ENCODE data around the gene CCDC50. TPM values are rescaled to one million over a fixed set of nuclear protein-coding genes. Genes with fewer than 3 reads are reported as not detected.

The CCDC50 gene
- total and polyA plus RNA-seq, 10 of the 15 experiments (the other 5 are each of a cell fraction or from before 2014, with no cell fraction given): 46.7 to 150 (median 125) TPM

DNA sequence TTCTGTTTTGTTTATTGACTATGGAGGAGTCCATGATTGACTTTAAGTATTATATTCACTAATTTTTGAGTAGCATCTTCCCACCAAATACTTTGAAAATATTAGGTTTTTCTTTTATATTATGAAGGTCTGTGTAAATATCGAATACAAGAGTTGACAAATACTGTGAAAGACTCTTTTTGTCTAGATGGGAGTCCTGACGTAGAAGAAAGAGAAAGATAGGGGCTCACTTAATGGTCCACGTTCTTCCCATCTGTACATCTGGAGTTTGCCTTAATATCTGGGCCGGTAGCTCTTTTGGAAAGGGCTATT is 8.9 kb downstream of the CCDC50 start (continued):
- TF ChIP-seq, protein P1, sequence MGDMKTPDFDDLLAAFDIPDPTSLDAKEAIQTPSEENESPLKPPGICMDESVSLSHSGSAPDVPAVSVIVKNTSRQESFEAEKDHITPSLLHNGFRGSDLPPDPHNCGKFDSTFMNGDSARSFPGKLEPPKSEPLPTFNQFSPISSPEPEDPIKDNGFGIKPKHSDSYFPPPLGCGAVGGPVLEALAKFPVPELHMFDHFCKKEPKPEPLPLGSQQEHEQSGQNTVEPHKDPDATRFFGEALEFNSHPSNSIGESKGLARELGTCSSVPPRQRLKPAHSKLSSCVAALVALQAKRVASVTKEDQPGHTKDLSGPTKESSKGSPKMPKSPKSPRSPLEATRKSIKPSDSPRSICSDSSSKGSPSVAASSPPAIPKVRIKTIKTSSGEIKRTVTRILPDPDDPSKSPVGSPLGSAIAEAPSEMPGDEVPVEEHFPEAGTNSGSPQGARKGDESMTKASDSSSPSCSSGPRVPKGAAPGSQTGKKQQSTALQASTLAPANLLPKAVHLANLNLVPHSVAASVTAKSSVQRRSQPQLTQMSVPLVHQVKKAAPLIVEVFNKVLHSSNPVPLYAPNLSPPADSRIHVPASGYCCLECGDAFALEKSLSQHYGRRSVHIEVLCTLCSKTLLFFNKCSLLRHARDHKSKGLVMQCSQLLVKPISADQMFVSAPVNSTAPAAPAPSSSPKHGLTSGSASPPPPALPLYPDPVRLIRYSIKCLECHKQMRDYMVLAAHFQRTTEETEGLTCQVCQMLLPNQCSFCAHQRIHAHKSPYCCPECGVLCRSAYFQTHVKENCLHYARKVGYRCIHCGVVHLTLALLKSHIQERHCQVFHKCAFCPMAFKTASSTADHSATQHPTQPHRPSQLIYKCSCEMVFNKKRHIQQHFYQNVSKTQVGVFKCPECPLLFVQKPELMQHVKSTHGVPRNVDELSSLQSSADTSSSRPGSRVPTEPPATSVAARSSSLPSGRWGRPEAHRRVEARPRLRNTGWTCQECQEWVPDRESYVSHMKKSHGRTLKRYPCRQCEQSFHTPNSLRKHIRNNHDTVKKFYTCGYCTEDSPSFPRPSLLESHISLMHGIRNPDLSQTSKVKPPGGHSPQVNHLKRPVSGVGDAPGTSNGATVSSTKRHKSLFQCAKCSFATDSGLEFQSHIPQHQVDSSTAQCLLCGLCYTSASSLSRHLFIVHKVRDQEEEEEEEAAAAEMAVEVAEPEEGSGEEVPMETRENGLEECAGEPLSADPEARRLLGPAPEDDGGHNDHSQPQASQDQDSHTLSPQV (IDR thresholded peaks at IDR 0.05): no peak
- TF ChIP-seq IKZF2 (IDR thresholded peaks at IDR 0.05) (no peak), SPI1 (IDR thresholded peaks at IDR 0.05; ENCODE audit: borderline replicate concordance, insufficient read depth, low read depth, low read length) (no peak), DPF2 (IDR thresholded peaks at IDR 0.05) (no peak), BACH1 (IDR thresholded peaks at IDR 0.05; ENCODE audit: borderline replicate concordance) (no peak), ASH2L (IDR thresholded peaks at IDR 0.05; ENCODE audit: borderline replicate concordance, low read depth) (no peak), ZNF622 (IDR thresholded peaks at IDR 0.05) (no peak)
- TF ChIP-seq, protein P2, sequence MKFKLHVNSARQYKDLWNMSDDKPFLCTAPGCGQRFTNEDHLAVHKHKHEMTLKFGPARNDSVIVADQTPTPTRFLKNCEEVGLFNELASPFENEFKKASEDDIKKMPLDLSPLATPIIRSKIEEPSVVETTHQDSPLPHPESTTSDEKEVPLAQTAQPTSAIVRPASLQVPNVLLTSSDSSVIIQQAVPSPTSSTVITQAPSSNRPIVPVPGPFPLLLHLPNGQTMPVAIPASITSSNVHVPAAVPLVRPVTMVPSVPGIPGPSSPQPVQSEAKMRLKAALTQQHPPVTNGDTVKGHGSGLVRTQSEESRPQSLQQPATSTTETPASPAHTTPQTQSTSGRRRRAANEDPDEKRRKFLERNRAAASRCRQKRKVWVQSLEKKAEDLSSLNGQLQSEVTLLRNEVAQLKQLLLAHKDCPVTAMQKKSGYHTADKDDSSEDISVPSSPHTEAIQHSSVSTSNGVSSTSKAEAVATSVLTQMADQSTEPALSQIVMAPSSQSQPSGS (IDR thresholded peaks at IDR 0.05; ENCODE audit: low read length): no peak

Measured in GM12878 (cell line).